Panc1 (cell line): ENCODE data around the gene METTL1. TPM values are rescaled to one million over a fixed set of nuclear protein-coding genes. Genes with fewer than 3 reads are reported as not detected.

Source experiments
- ATAC-seq: fragments of 200-7000 bp; cut with Tn5 transposase; 2 replicates; pipeline ENCODE4 v1.9.1; 2020; ENCODE audit warnings: mild to moderate bottlenecking, moderate library complexity
- BruUV-seq: library from RNA; stranded (reverse); fragments of 400-500 nt; replicated peaks from 2 replicates; lab custom pipeline; 2021; lab: Mats Ljungman, UMichigan
- CTCF ChIA-PET: fragments of 300-600 bp; sonication (Branson Sonifier 250); formaldehyde crosslinking; loops from one replicate; lab custom pipeline; 2022; ENCODE audit warnings: antibody characterized with exemption; lab: Charles Lee
- POLR2A ChIA-PET: fragments of 300-600 bp; sonication (Branson Sonifier 250); formaldehyde crosslinking; loops from one replicate; lab custom pipeline; 2022; ENCODE audit warnings: antibody characterized with exemption; lab: Charles Lee
- DNase-seq: peaks from one replicate; pipeline ENCODE4 v3.0.0-alpha.2; 2010; ENCODE audit warnings: low read depth, low spot score
- H3K27ac ChIP-seq: 2 replicates; pipeline ENCODE4 v1.5.1; 2011; ENCODE audit warnings: mild to moderate bottlenecking, low read length, inconsistent platforms
- H3K27me3 ChIP-seq: fragments of 200-500 bp; sonication (Bioruptor generic); 2 replicates; pipeline ENCODE4 v1.6.0; 2014; ENCODE audit warnings: low read length, inconsistent platforms; ENCODE audit not compliant: control insufficient read depth, insufficient read depth
- H3K36me3 ChIP-seq: fragments of 200-500 bp; sonication (Bioruptor generic); 2 replicates; pipeline ENCODE4 v1.5.1; 2014; ENCODE audit warnings: inconsistent platforms, mild to moderate bottlenecking, low read length, moderate library complexity; ENCODE audit not compliant: control insufficient read depth, insufficient read depth
- H3K4me1 ChIP-seq: 2 replicates; pipeline ENCODE4 v1.5.1; 2011; ENCODE audit warnings: inconsistent platforms, mild to moderate bottlenecking, low read length, moderate library complexity; ENCODE audit not compliant: control insufficient read depth, insufficient read depth
- H3K4me3 ChIP-seq, 2 experiments: 2 replicates each; pipeline ENCODE4 v1.5.1; 2011 to 2012; ENCODE audit warnings: low read depth in 2 of 2, low read length in 2 of 2, mild to moderate bottlenecking in 2 of 2, inconsistent platforms in 1 of 2, moderate library complexity in 1 of 2
- H3K9me3 ChIP-seq: fragments of 200-500 bp; sonication (Bioruptor generic); 2 replicates; pipeline ENCODE4 v1.5.1; 2014; ENCODE audit warnings: low read depth, mild to moderate bottlenecking, inconsistent platforms, low read length, moderate library complexity; ENCODE audit not compliant: control insufficient read depth, insufficient read depth
- CTCF ChIP-seq: fragments of 450-650 bp; IDR thresholded peaks from 2 replicates; pipeline ENCODE4 v1.5.1; 2017; ENCODE audit warnings: mild to moderate bottlenecking
- POLR2AphosphoS5 ChIP-seq: IDR thresholded peaks from 2 replicates; pipeline ENCODE4 v1.6.1; 2012; ENCODE audit warnings: mild to moderate bottlenecking, low read depth, low read length, moderate library complexity
- SIN3A ChIP-seq: IDR thresholded peaks from 2 replicates; pipeline ENCODE4 v1.6.1; 2012; ENCODE audit warnings: low read depth, mild to moderate bottlenecking, low read length, moderate library complexity, borderline replicate concordance; ENCODE audit not compliant: insufficient read depth
- TCF7L2 ChIP-seq: IDR thresholded peaks from 2 replicates; pipeline ENCODE4 v1.6.1; 2011; ENCODE audit warnings: mild to moderate bottlenecking, low read depth, low read length, inconsistent platforms
- in situ Hi-C: cut with HindIII; loops from 2 replicates; pipeline ENCODE4 v1.10.0; 2016; ENCODE audit warnings: low sequenced_read_pairs, low pct_unique_long_range_greater_than_20kb
- intact Hi-C: fragments of 100-400 bp; cut with micrococcal nuclease; formaldehyde crosslinking; loops from one replicate; pipeline ENCODE4 v1.10.0; 2022; ENCODE audit not compliant: unreplicated experiment
- total RNA-seq: library from RNA; stranded (reverse); gene quantifications from one replicate; pipeline ENCODE4 v1.2.1, GENCODE V29; 2021; ENCODE audit not compliant: unreplicated experiment
- TF ChIP-seq, protein P1 (sequence below), 2 experiments: IDR thresholded peaks; 2 replicates each; pipeline ENCODE4 v1.6.1; 2011 to 2012; ENCODE audit warnings: low read depth in 2 of 2, control low read depth in 1 of 2, low read length in 1 of 2, mild to moderate bottlenecking in 1 of 2, moderate library complexity in 1 of 2; ENCODE audit not compliant: insufficient read depth in 1 of 2

The METTL1 gene
- total RNA-seq, 1 experiment from 2014 or later: 46.5 TPM

GRCh38 chr12:57817261-57817989 is 45.5 kb upstream of the METTL1 start:
- intact Hi-C loops: no loop called here
- no peaks in the 10 kb centered on the region for H3K9me3 ChIP-seq
- no TSS peak for BruUV-seq
- H3K4me3 ChIP-seq: no peak overlapping the region
- no peak for DNase-seq
- in situ Hi-C loops: no loop called here
- H3K4me1 ChIP-seq: no peaks in the 10 kb centered on the region
- no peak for ATAC-seq
- no peak for TF ChIP-seq SIN3A
- TF ChIP-seq POLR2AphosphoS5: peak; percentile 52
- POLR2A ChIA-PET: interaction anchor here (1.1 kb wide), 1 partner anchor 10 kb away, joined by 3 read pairs; no protein-coding TSS in a partner anchor
- H3K36me3 ChIP-seq: peaks cover 2% of the 10 kb centered on the region; the same call in 1 of the 2 replicates
- H3K27me3 ChIP-seq: no peaks in the 10 kb centered on the region
- no peak overlapping the region for H3K27ac ChIP-seq
- CTCF ChIA-PET: interaction anchor here (0.6 kb wide), 1 partner anchor 15 kb away, joined by 4 read pairs; no protein-coding TSS in a partner anchor

GRCh38 chr12:57816855-57817151 is 44.9 kb upstream of the METTL1 start:
- H3K27ac ChIP-seq: no peak overlapping the region
- TF ChIP-seq TCF7L2 (no peak), CTCF (no peak), SIN3A (no peak), POLR2AphosphoS5 (no peak)
- TF ChIP-seq, protein P1, sequence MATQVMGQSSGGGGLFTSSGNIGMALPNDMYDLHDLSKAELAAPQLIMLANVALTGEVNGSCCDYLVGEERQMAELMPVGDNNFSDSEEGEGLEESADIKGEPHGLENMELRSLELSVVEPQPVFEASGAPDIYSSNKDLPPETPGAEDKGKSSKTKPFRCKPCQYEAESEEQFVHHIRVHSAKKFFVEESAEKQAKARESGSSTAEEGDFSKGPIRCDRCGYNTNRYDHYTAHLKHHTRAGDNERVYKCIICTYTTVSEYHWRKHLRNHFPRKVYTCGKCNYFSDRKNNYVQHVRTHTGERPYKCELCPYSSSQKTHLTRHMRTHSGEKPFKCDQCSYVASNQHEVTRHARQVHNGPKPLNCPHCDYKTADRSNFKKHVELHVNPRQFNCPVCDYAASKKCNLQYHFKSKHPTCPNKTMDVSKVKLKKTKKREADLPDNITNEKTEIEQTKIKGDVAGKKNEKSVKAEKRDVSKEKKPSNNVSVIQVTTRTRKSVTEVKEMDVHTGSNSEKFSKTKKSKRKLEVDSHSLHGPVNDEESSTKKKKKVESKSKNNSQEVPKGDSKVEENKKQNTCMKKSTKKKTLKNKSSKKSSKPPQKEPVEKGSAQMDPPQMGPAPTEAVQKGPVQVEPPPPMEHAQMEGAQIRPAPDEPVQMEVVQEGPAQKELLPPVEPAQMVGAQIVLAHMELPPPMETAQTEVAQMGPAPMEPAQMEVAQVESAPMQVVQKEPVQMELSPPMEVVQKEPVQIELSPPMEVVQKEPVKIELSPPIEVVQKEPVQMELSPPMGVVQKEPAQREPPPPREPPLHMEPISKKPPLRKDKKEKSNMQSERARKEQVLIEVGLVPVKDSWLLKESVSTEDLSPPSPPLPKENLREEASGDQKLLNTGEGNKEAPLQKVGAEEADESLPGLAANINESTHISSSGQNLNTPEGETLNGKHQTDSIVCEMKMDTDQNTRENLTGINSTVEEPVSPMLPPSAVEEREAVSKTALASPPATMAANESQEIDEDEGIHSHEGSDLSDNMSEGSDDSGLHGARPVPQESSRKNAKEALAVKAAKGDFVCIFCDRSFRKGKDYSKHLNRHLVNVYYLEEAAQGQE (IDR thresholded peaks at IDR 0.05; ENCODE audit: insufficient read depth in 1 of 2, low read depth in 2 of 2, low read length in 1 of 2): no peak
- ATAC-seq: no peak
- H3K9me3 ChIP-seq: no peaks in the 10 kb centered on the region
- H3K4me1 ChIP-seq: no peaks in the 10 kb centered on the region
- intact Hi-C loops: no loop called here
- in situ Hi-C loops: no loop called here
- H3K36me3 ChIP-seq: no peaks in the 10 kb centered on the region
- no peaks in the 10 kb centered on the region for H3K27me3 ChIP-seq
- ChIA-PET POLR2A (interaction anchor here (1.1 kb wide), 1 partner anchor 10 kb away, joined by 3 read pairs; no protein-coding TSS in a partner anchor), CTCF (interaction anchor here (0.6 kb wide), 1 partner anchor 15 kb away, joined by 4 read pairs; no protein-coding TSS in a partner anchor)
- no peak for DNase-seq
- no peak overlapping the region for H3K4me3 ChIP-seq
- BruUV-seq: no TSS peak
